Measurements from ENCODE around the gene P2RX4.

DNA sequence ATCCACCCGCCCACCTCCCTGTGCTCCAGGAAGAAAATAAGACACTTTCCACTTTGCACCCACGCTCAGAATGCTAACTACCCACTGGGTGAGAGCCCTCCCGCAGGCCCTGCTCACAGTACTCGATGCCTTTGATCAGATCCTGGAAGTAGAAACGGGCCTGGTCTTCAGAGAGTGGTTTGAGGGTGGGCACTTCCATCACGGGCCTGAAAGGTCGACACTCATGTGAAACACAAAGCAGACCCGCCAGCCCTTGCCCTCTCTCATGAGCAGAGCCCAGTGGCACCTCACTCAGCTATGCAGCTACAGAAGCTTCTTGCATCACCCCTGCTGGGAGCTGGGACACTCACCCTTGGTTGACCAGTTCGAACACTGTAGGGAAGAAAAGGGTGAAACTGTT, 45.5 kb downstream of the P2RX4 start:
- TF ChIP-seq POLR2AphosphoS5 (IDR thresholded peaks at IDR 0.05; ENCODE audit: low read depth, low read length) (no peak), SIN3A (IDR thresholded peaks at IDR 0.05; ENCODE audit: borderline replicate concordance, insufficient read depth, low read length) (no peak), FOXP2 (optimal IDR thresholded peaks at IDR 0.05; ENCODE audit: borderline replicate concordance, extremely low read depth, extremely low read length, insufficient read depth) (no peak)

Measured in PFSK-1 (cell line).